ENCODE results near the gene SOX5. TPM values are rescaled to one million over a fixed set of nuclear protein-coding genes. Genes with fewer than 3 reads are reported as not detected.

SOX5 gene
- total and polyA plus RNA-seq, 9 of the 15 experiments (the other 6 are each of a cell fraction or from before 2014, with no cell fraction given): 8.3 to 16.5 (median 11.9) TPM

GRCh38 chr12:23722655-23723054 lies 226.8 kb downstream of the SOX5 start (continued):
- TF ChIP-seq RBM15 (IDR thresholded peaks at IDR 0.05; ENCODE audit: insufficient read depth, low read length): no peak
- no peak for TF ChIP-seq E4F1 (CRISPR knock-in tag; IDR thresholded peaks at IDR 0.05; ENCODE audit: borderline replicate concordance)
- TF ChIP-seq NBN (IDR thresholded peaks at IDR 0.05; ENCODE audit: low read depth): peak; percentile 21; the same call in 1 of the 2 replicates
- no peak for TF ChIP-seq ZNF57 (CRISPR knock-in tag; IDR thresholded peaks at IDR 0.05)
- no peak for TF ChIP-seq ZNF280A (IDR thresholded peaks at IDR 0.05; ENCODE audit: low read depth, partially characterized antibody)
- no peak for TF ChIP-seq NELFE (IDR thresholded peaks at IDR 0.05; ENCODE audit: insufficient read depth, insufficient read length)
- no peak for TF ChIP-seq ZNF655 (CRISPR knock-in tag; IDR thresholded peaks at IDR 0.05)
- TF ChIP-seq MTA3 (IDR thresholded peaks at IDR 0.05; ENCODE audit: borderline replicate concordance): no peak
- TF ChIP-seq CHD7 (IDR thresholded peaks at IDR 0.05; ENCODE audit: low read depth, low read length): no peak
- TF ChIP-seq RAD21 (CRISPR knock-in tag; conservative IDR thresholded peaks at IDR 0.05 in 1 of 2, IDR thresholded peaks at IDR 0.05 in 1 of 2): no peak; a peak in 1 of 4 replicates
- no peak for TF ChIP-seq BHLHE40 (IDR thresholded peaks at IDR 0.05; ENCODE audit: low read length)
